Measurements from ENCODE around the gene FAM174B. TPM values are rescaled to one million over a fixed set of nuclear protein-coding genes. Genes with fewer than 3 reads are reported as not detected.

The FAM174B gene
- total RNA-seq, 4 donors from 2014 or later: 9.2 to 15.5 (median 13.3) TPM

- 71 to 84% methylated on average over 3 to 5 of the region's 5 CpGs for WGBS, 2 donors (ENCODE audit: low coverage in 1 of 2)
- TF ChIP-seq EP300 (IDR thresholded peaks at IDR 0.05) (no peak), CTCF (IDR thresholded peaks at IDR 0.05) (no peak), POLR2AphosphoS5 (IDR thresholded peaks at IDR 0.05) (no peak), POLR2A (IDR thresholded peaks at IDR 0.05) (no peak)
- H3K27ac ChIP-seq: no peak overlapping the region
- peak; percentile 79 for ATAC-seq
- peaks cover 0 to 6% (median 3%) of the 10 kb centered on the region in 3 donors for H3K4me1 ChIP-seq
- H3K9me3 ChIP-seq: no peaks in the 10 kb centered on the region
- H3K27me3 ChIP-seq: no peaks in the 10 kb centered on the region
- H3K36me3 ChIP-seq: no peaks in the 10 kb centered on the region
- no peak overlapping the region for H3K4me3 ChIP-seq
Measured at GRCh38 chr15:92603743-92604470, 51.7 kb downstream of the FAM174B start.

- TF ChIP-seq EP300 (IDR thresholded peaks at IDR 0.05) (no peak), CTCF (IDR thresholded peaks at IDR 0.05) (no peak), POLR2A (IDR thresholded peaks at IDR 0.05) (no peak), POLR2AphosphoS5 (IDR thresholded peaks at IDR 0.05) (no peak)
- no peaks in the 10 kb centered on the region for H3K9me3 ChIP-seq
- H3K36me3 ChIP-seq: no peaks in the 10 kb centered on the region
- peaks cover 0 to 6% (median 3%) of the 10 kb centered on the region in 3 donors for H3K4me1 ChIP-seq
- ATAC-seq: no peak
- no peaks in the 10 kb centered on the region for H3K27me3 ChIP-seq
- no peak overlapping the region for H3K27ac ChIP-seq
- H3K4me3 ChIP-seq: no peak overlapping the region
- 90 to 100% methylated on average over 1 to 5 of the region's 5 CpGs for WGBS, 2 donors (ENCODE audit: low coverage in 1 of 2)
Measured at GRCh38 chr15:92603278-92603677, 52.3 kb downstream of the FAM174B start.

GRCh38 chr15:92602267-92602593 is 53.3 kb downstream of the FAM174B start:
- no peaks in the 10 kb centered on the region for H3K27me3 ChIP-seq
- WGBS, 2 donors (ENCODE audit: low coverage in 1 of 2): 60 to 69% methylated on average over 1 to 2 of the region's 2 CpGs
- no peak for ATAC-seq
- H3K4me3 ChIP-seq: no peak overlapping the region
- no peak for TF ChIP-seq EP300 (IDR thresholded peaks at IDR 0.05)
- no peak for TF ChIP-seq CTCF (IDR thresholded peaks at IDR 0.05)
- TF ChIP-seq POLR2AphosphoS5 (IDR thresholded peaks at IDR 0.05): no peak
- no peak for TF ChIP-seq POLR2A (IDR thresholded peaks at IDR 0.05)
- no peaks in the 10 kb centered on the region for H3K9me3 ChIP-seq
- peaks cover 0 to 6% (median 3%) of the 10 kb centered on the region in 3 donors for H3K4me1 ChIP-seq
- no peak overlapping the region for H3K27ac ChIP-seq
- no peaks in the 10 kb centered on the region for H3K36me3 ChIP-seq

GRCh38 chr15:92601592-92602266 is 53.8 kb downstream of the FAM174B start:
- WGBS, 2 donors (ENCODE audit: low coverage in 1 of 2): 100% methylated on average over 1 of the region's 3 CpGs; no CpG with 5 or more reads in 1 of the 2 donors
- no peak for ATAC-seq

More at GRCh38 chr15:92601592-92602266, 53.8 kb downstream of the FAM174B start:
- TF ChIP-seq CTCF (IDR thresholded peaks at IDR 0.05): no peak
- TF ChIP-seq POLR2A (IDR thresholded peaks at IDR 0.05): no peak
- TF ChIP-seq POLR2AphosphoS5 (IDR thresholded peaks at IDR 0.05): no peak
- TF ChIP-seq EP300 (IDR thresholded peaks at IDR 0.05): no peak
- Histone ChIP-seq H3K27ac (no peak overlapping the region), H3K36me3 (no peaks in the 10 kb centered on the region), H3K9me3 (no peaks in the 10 kb centered on the region), H3K4me3 (no peak overlapping the region), H3K27me3 (no peaks in the 10 kb centered on the region), H3K4me1 (peaks cover 0 to 6% (median 3%) of the 10 kb centered on the region in 3 donors)
